ENCODE results near the gene BAZ2B. TPM values are rescaled to one million over a fixed set of nuclear protein-coding genes. Genes with fewer than 3 reads are reported as not detected.

BAZ2B gene
- total and polyA plus RNA-seq, 10 donors: 5.6 to 158 (median 86.0) TPM

GRCh38 chr2:159546716-159547430 is 69.5 kb downstream of the BAZ2B start:
- Histone ChIP-seq H3K27me3 (replicated peaks in 1 of 7) (no peaks in the 10 kb centered on the region), H3K36me3 (peaks cover 0 to 11% (median 6%) of the 10 kb centered on the region in 6 donors), H3K27ac (no peak overlapping the region), H3K4me3 (no peak overlapping the region), H3K4me1 (no peaks in the 10 kb centered on the region), H3K9me3 (peaks cover 0 to 17% (median 12%) of the 10 kb centered on the region in 8 donors)
- no peak for DNase-seq
- intact Hi-C loops (cut with DNase I; ENCODE audit: low total_unique reads): no loop called here
- WGBS, 5 donors: 72 to 84% (median 81%) methylated on average over 3 of the region's 3 CpGs
- TF ChIP-seq CTCF (IDR thresholded peaks at IDR 0.05 in 8 of 11, conservative IDR thresholded peaks at IDR 0.05 in 3 of 11) (no peak), POLR2A (IDR thresholded peaks at IDR 0.05) (no peak), POLR2AphosphoS5 (IDR thresholded peaks at IDR 0.05) (no peak)

GRCh38 chr2:159546039-159546438 is 70.3 kb downstream of the BAZ2B start:
- peaks cover 0 to 18% (median 8%) of the 10 kb centered on the region in 6 donors for H3K36me3 ChIP-seq
- intact Hi-C loops (cut with DNase I; ENCODE audit: low total_unique reads): no loop called here
- H3K9me3 ChIP-seq: peaks cover 0 to 23% (median 16%) of the 10 kb centered on the region in 8 donors
- 73 to 85% (median 74%) methylated on average over 9 of the region's 9 CpGs for WGBS, 5 donors
- TF ChIP-seq POLR2A (IDR thresholded peaks at IDR 0.05): no peak
- no peak for TF ChIP-seq POLR2AphosphoS5 (IDR thresholded peaks at IDR 0.05)
- no peak for TF ChIP-seq CTCF (IDR thresholded peaks at IDR 0.05 in 8 of 11, conservative IDR thresholded peaks at IDR 0.05 in 3 of 11)
- no peaks in the 10 kb centered on the region for H3K27me3 ChIP-seq (replicated peaks in 1 of 7)
- DNase-seq: no peak
- no peak overlapping the region for H3K4me3 ChIP-seq
- no peaks in the 10 kb centered on the region for H3K4me1 ChIP-seq
- H3K27ac ChIP-seq: no peak overlapping the region

- Histone ChIP-seq H3K4me1 (no peaks in the 10 kb centered on the region), H3K27ac (no peak overlapping the region), H3K27me3 (replicated peaks in 1 of 7) (no peaks in the 10 kb centered on the region), H3K4me3 (no peak overlapping the region), H3K36me3 (peaks cover 0 to 18% (median 8%) of the 10 kb centered on the region in 6 donors), H3K9me3 (peaks cover 0 to 23% (median 16%) of the 10 kb centered on the region in 8 donors)
- DNase-seq: no peak
- intact Hi-C loops (cut with DNase I; ENCODE audit: low total_unique reads): no loop called here
- WGBS, 5 donors: 77 to 98% (median 83%) methylated on average over 1 of the region's 1 CpG
- TF ChIP-seq POLR2A (IDR thresholded peaks at IDR 0.05) (no peak), CTCF (IDR thresholded peaks at IDR 0.05 in 8 of 11, conservative IDR thresholded peaks at IDR 0.05 in 3 of 11) (no peak), POLR2AphosphoS5 (IDR thresholded peaks at IDR 0.05) (no peak)
These were observed 71.3 kb downstream of the BAZ2B start for GRCh38 chr2:159545085-159545484.

DNA sequence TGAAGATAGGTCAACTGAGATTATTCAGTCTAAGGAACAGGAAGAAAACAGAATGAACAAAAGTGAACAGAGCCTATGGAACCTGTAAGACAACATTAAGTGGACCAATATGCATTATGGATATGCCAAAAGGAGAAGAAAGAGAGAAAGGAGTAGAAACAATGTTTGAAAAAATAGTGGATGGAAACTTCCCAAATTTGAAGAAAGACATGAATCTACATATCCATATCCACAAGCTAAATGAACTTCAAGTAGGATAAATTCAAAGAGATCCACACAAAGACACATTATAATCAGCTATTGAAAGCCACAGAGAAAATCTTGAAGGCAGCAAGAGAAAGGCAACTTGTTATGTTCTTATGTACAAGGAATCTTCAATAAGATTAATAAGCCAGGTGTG is 74.2 kb downstream of the BAZ2B start:
- DNase-seq: no peak
- no peaks in the 10 kb centered on the region for H3K4me1 ChIP-seq
- peaks cover 0 to 23% (median 16%) of the 10 kb centered on the region in 8 donors for H3K9me3 ChIP-seq
- no peaks in the 10 kb centered on the region for H3K27me3 ChIP-seq (replicated peaks in 1 of 7)
- intact Hi-C loops (cut with DNase I; ENCODE audit: low total_unique reads): no loop called here
- TF ChIP-seq POLR2A (IDR thresholded peaks at IDR 0.05) (no peak), CTCF (IDR thresholded peaks at IDR 0.05 in 8 of 11, conservative IDR thresholded peaks at IDR 0.05 in 3 of 11) (no peak), POLR2AphosphoS5 (IDR thresholded peaks at IDR 0.05) (no peak)
- no peak overlapping the region for H3K4me3 ChIP-seq
- H3K27ac ChIP-seq: no peak overlapping the region
- peaks cover 0 to 18% (median 8%) of the 10 kb centered on the region in 6 donors for H3K36me3 ChIP-seq
